Measurements from ENCODE around the gene RAB43.

The RAB43 gene

GRCh38 chr3:129121016-129121791 lies 400 bp downstream of the RAB43 start:
- DNase-seq (ENCODE audit: low read depth in 1 of 2, low spot score in 1 of 2) = peak in 1 of 2 experiments; percentile 39
- H3K4me3 ChIP-seq (replicated peaks; ENCODE audit: insufficient read depth, low read length) = peak overlapping the region; percentile 66
- H3K27me3 ChIP-seq (ENCODE audit: insufficient read depth, poor library complexity, severe bottlenecking) = no peaks in the 10 kb centered on the region
- TF ChIP-seq SPI1 (IDR thresholded peaks at IDR 0.05; ENCODE audit: borderline replicate concordance, low read depth) (peak; percentile 80), REST (IDR thresholded peaks at IDR 0.05; ENCODE audit: insufficient replicate concordance, low read depth) (no peak), POLR2AphosphoS5 (IDR thresholded peaks at IDR 0.05; ENCODE audit: low read depth) (no peak), GABPA (IDR thresholded peaks at IDR 0.05; ENCODE audit: low read depth) (no peak), CTCF (IDR thresholded peaks at IDR 0.05; ENCODE audit: insufficient read depth, low read length) (no peak)
- H3K27ac ChIP-seq (replicated peaks) = peak overlapping the region; percentile 87

GRCh38 chr3:129120254-129121004 lies 1.2 kb downstream of the RAB43 start:
- TF ChIP-seq POLR2AphosphoS5 (IDR thresholded peaks at IDR 0.05; ENCODE audit: low read depth) = peak; percentile 82
- peak; percentile 62; the same call in 1 of the 2 replicates for TF ChIP-seq GABPA (IDR thresholded peaks at IDR 0.05; ENCODE audit: low read depth)
- TF ChIP-seq SPI1 (IDR thresholded peaks at IDR 0.05; ENCODE audit: borderline replicate concordance, low read depth) = peak; percentile 16; the same call in 1 of the 2 replicates
- TF ChIP-seq REST (IDR thresholded peaks at IDR 0.05; ENCODE audit: insufficient replicate concordance, low read depth) = peak; percentile 46
- no peak for TF ChIP-seq CTCF (IDR thresholded peaks at IDR 0.05; ENCODE audit: insufficient read depth, low read length)
- Histone ChIP-seq H3K27ac (replicated peaks) (peak overlapping the region; percentile 87), H3K27me3 (ENCODE audit: insufficient read depth, poor library complexity, severe bottlenecking) (no peaks in the 10 kb centered on the region), H3K4me3 (replicated peaks; ENCODE audit: insufficient read depth, low read length) (peak overlapping the region; percentile 66)
- DNase-seq (ENCODE audit: low read depth in 1 of 2, low spot score in 1 of 2) = peak; percentile 84 to 98

- H3K4me3 ChIP-seq (replicated peaks; ENCODE audit: insufficient read depth, low read length) = peak overlapping the region; percentile 66
- no peak for TF ChIP-seq SPI1 (IDR thresholded peaks at IDR 0.05; ENCODE audit: borderline replicate concordance, low read depth)
- no peak for TF ChIP-seq REST (IDR thresholded peaks at IDR 0.05; ENCODE audit: insufficient replicate concordance, low read depth)
- TF ChIP-seq GABPA (IDR thresholded peaks at IDR 0.05; ENCODE audit: low read depth) = no peak
- TF ChIP-seq POLR2AphosphoS5 (IDR thresholded peaks at IDR 0.05; ENCODE audit: low read depth) = no peak
- TF ChIP-seq CTCF (IDR thresholded peaks at IDR 0.05; ENCODE audit: insufficient read depth, low read length) = no peak
- H3K27me3 ChIP-seq (ENCODE audit: insufficient read depth, poor library complexity, severe bottlenecking) = no peaks in the 10 kb centered on the region
- H3K27ac ChIP-seq (replicated peaks) = peak overlapping the region; percentile 87
- peak; percentile 32 to 44 for DNase-seq (ENCODE audit: low read depth in 1 of 2, low spot score in 1 of 2)
These were observed 2.1 kb downstream of the RAB43 start for GRCh38 chr3:129119365-129120100.
